Activated T-helper 9 cell treated with anti-CD3 and anti-CD28 coated beads, Interleukin-2, amount 50 U/mL, for 16 hours (primary cell): ENCODE results near the gene GPX4.
A peak's percentile ranks its signal among the peaks of the same experiment; 100 is the strongest.

Experiments used
- DNase-seq: peaks from one replicate; pipeline ENCODE4 v3.0.0-alpha.2; 2020; ENCODE audit warnings: low read depth

The GPX4 gene

GRCh38 chr19:1068009-1069001 lies 35.5 kb upstream of the GPX4 start:
- no peak for DNase-seq

- no peak for DNase-seq
These were observed 34.6 kb upstream of the GPX4 start for GRCh38 chr19:1069009-1069779.

- no peak for DNase-seq
These were observed 33.2 kb upstream of the GPX4 start for GRCh38 chr19:1070576-1070930.

GRCh38 chr19:1070931-1071791 lies 32.6 kb upstream of the GPX4 start:
- DNase-seq: no peak

GRCh38 chr19:1072371-1073015 lies 31.3 kb upstream of the GPX4 start:
- no peak for DNase-seq

GRCh38 chr19:1073063-1073955 lies 30.5 kb upstream of the GPX4 start:
- no peak for DNase-seq

DNA sequence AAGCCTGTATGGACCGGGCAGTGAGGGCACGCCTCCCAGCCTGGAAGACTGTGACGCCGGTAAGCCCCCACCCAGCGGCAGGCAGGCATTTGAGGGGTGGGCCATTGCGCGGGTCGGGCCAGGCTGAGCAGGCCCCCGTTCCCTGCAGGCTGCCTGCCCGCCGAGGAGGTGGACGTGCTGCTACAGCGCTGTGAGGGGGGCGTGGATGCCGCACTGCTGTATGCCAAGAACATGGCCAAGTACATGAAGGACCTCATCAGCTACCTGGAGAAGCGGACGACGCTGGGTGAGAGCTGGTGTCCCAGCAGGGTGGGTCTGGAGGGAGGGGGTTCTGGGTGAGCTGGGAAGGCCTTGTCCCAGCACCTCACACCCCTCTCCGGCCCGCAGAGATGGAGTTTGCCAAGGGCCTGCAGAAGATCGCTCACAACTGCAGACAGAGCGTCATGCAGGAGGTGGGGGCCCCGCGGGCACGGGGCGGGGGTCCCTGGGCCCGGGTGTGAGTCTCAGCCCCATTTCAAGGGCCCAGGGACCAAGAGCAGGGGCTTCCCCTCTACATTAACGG lies 29.8 kb upstream of the GPX4 start:
- DNase-seq: no peak

DNA sequence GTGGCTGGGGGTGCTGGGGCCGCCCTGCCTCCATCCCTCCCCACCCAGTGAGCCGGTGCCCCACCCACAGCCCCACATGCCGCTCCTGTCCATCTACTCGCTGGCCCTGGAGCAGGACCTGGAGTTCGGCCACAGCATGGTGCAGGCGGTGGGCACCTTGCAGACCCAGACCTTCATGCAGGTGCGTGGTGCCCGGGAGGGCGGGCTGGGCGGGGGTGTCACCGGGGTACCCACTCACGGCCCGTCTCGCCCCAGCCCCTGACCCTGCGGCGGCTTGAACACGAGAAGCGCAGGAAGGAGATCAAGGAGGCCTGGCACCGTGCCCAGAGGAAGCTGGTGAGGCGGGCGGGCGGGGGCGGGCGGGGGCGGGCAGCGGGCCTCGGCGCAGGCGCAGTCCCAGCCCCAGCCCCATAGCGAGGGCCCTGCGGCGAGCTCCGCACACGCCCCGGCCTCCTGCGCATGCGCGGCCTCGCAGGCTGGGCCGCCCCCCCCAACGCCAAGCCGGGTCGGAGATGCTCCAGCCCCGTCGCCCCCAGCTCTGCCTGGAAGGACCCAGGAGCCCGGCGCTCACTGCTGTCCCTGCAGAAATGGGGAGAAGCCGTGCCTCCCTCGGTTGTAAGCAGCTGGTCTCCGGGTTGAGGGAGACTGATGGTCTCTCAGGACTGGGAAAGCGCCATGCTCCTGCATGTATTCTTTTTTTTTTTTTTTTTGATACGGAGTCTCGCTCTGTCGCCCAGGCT lies 29.1 kb upstream of the GPX4 start:
- DNase-seq: peak; percentile 82

GRCh38 chr19:1076046-1076386 lies 27.8 kb upstream of the GPX4 start:
- DNase-seq: no peak

DNA sequence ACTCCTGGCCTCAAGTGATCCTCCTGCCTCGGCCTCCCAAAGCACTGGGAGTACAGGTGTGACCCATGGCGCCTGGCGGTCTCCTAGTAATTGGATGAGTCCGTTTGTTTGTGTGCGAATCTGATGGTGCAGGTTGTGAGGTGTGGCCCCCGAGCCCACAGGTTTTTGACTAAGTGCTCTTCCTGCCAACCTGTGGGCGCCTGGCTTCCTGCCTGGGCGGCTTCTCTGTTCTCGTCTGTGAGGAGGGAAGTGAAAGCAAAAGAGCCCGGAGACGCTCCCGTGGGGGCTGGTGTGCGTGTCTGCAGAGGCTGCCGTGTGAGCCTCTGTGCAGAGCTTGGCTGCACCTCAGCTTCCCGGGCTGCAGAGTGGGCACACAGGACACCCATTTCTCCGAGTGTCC lies 26.8 kb upstream of the GPX4 start:
- DNase-seq: peak; percentile 90

DNA sequence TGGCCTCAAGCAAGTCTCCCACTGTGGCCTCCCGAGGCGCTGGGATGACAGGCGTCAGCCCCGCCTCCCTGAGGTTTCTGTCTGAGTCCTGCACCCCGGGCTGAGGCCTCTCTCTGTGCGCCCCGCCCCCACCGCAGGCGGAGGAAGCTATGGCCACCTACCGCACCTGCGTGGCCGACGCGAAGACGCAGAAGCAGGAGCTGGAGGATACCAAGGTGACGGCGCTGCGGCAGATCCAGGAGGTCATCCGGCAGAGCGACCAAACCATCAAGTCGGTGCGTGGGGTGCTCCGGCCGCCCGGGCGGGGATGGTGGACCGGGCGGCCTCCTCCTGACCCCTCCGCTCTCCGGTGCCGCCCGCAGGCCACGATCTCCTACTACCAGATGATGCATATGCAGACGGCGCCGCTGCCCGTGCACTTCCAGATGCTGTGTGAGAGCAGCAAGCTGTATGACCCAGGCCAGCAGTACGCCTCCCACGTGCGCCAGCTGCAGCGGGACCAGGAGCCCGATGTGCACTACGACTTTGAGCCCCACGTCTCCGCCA lies 24.2 kb upstream of the GPX4 start:
- peak; percentile 60 for DNase-seq

DNA sequence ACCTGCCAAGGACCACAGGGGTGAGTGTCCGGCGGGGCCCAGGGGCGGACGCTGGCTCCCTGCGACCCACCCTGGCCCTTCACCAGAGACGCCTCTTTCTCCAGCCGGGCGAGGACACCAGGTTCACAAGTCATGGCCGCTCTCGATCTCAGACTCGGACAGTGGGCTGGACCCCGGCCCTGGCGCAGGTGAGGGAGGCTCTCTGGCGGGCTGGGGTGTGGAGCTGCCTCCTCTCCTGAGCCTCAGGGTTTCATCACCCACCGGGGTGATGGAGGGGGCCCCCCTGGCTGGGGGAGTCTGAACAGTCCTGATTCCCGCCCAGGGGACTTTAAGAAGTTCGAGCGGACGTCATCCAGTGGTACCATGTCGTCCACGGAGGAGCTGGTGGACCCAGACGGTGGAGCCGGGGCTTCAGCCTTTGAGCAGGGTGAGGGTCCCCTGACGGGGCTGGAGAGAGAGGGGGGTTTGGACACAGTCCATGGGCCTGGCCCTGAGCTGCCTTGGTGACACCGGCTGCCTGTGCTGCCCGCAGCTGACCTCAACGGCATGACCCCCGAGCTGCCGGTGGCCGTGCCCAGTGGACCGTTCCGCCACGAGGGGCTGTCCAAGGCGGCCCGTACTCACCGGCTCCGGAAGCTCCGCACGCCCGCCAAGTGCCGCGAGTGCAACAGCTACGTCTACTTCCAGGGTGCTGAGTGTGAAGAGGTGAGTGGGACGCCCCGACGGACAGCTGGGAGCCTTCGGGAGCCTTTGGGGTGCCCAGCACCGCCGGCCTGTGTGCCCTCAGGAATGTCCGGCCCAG lies 23.2 kb upstream of the GPX4 start:
- DNase-seq: no peak

- no peak for DNase-seq
These were observed 22.3 kb upstream of the GPX4 start for GRCh38 chr19:1081301-1082164.

DNA sequence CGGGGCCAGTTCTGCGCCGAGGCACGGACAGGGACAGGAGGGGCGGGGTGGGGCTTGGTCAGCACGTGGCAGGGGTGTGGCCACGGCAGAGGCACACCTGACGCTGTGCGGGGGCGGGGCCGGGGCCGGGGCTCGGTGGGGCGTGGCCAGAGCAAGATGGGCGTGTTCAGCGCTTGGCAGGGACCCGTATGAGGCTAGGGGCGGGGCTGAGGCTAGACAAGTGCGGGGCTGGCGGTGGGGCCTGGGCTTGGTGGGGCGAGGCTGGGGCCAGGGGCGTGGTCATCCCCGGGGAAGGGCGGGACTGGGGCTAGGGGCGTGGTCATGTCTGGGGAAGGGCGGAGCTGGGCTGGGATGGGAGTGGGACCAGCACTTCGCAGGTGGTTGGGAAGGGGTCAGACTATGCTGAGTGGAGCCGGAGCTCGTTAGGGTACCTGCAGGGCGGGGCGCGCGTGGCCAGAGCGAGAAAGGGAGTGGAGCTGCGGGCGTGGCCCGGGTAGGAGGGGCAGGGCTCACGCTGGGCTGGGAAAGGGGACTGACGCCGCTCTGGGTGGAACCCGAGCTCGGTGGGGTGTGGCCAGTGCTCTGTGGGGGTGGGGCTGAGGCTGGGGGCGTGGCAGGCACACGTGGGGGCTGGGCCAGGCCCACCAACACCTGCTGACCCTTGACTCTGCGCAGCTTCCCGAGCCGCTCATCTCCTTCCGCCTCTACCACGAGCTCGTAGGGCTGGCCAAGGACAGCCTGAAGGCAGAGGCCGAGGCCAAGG lies 21.4 kb upstream of the GPX4 start:
- DNase-seq: peak; percentile 59

GRCh38 chr19:1082928-1083816 lies 20.6 kb upstream of the GPX4 start:
- DNase-seq: no peak
